Smooth muscle cell (in vitro differentiated cells): ENCODE results near the gene GP1BB. TPM values are rescaled to one million over a fixed set of nuclear protein-coding genes. Genes with fewer than 3 reads are reported as not detected.

Experiments used
- DNase-seq: peaks from one replicate; lab custom pipeline; 2025; ENCODE audit not compliant: unreplicated experiment; lab: John Stamatoyannopoulos, UW
- H2AFZ ChIP-seq: fragments of 200-600 bp; sonication (generic); 2 replicates; pipeline ENCODE4 v1.6.0; 2016; ENCODE audit warnings: antibody characterized with exemption, low read depth, mild to moderate bottlenecking
- H3F3A ChIP-seq: fragments of 200-600 bp; sonication (generic); 2 replicates; pipeline ENCODE4 v1.6.0; 2017; ENCODE audit warnings: antibody characterized with exemption, low read depth
- H3K27ac ChIP-seq: fragments of 200-600 bp; sonication (generic); 2 replicates; pipeline ENCODE4 v1.5.1; 2016; ENCODE audit warnings: low read depth, mild to moderate bottlenecking
- H3K27me3 ChIP-seq: fragments of 200-600 bp; sonication (generic); 2 replicates; pipeline ENCODE4 v1.6.1; 2016; ENCODE audit warnings: low read depth, mild to moderate bottlenecking
- H3K36me3 ChIP-seq: fragments of 200-600 bp; sonication (generic); 2 replicates; pipeline ENCODE4 v1.5.1; 2016; ENCODE audit warnings: low read depth
- H3K4me1 ChIP-seq: fragments of 200-600 bp; sonication (generic); 2 replicates; pipeline ENCODE4 v1.5.1; 2016; ENCODE audit warnings: low read depth
- H3K4me2 ChIP-seq: fragments of 200-600 bp; sonication (generic); 2 replicates; pipeline ENCODE4 v1.6.0; 2016; ENCODE audit warnings: mild to moderate bottlenecking
- H3K4me3 ChIP-seq: fragments of 200-600 bp; sonication (generic); 2 replicates; pipeline ENCODE4 v1.5.1; 2016; ENCODE audit warnings: mild to moderate bottlenecking
- H3K79me2 ChIP-seq: fragments of 200-600 bp; sonication (generic); 2 replicates; pipeline ENCODE4 v1.6.0; 2016; ENCODE audit warnings: low read depth, mild to moderate bottlenecking
- H3K9ac ChIP-seq: fragments of 200-600 bp; sonication (generic); 2 replicates; pipeline ENCODE4 v1.6.0; 2016; ENCODE audit warnings: low read depth
- H3K9me3 ChIP-seq: fragments of 200-600 bp; sonication (generic); replicated peaks from 2 replicates; pipeline ENCODE4 v1.5.1; 2016; ENCODE audit warnings: low read depth
- H4K20me1 ChIP-seq: fragments of 200-600 bp; sonication (generic); 2 replicates; pipeline ENCODE4 v1.6.0; 2016; ENCODE audit warnings: low read depth
- WGBS: methylation state at CpG from one replicate; pipeline ENCODE4 v1.1.7; 2016; ENCODE audit warnings: low lambda C conversion rate; 5-methylcytosine and 5-hydroxymethylcytosine counted together
- polyA plus RNA-seq: library from polyadenylated mRNA; unstranded; fragments of >200 nt; fragmentation: Nextera tagmentation; extraction: Ambion mirVana; gene quantifications from 2 replicates; pipeline ENCODE4 v1.2.1, GENCODE V29; 2016
- total RNA-seq: library from RNA; depleted of rRNA; stranded (reverse); fragments of >200 nt; gene quantifications from 2 replicates; pipeline ENCODE4 v1.2.3, GENCODE V29; 2014
- TF ChIP-seq, protein P1 (sequence below): fragments of 200-600 bp; sonication (generic); IDR thresholded peaks from 2 replicates; pipeline ENCODE4 v1.5.1; 2017; ENCODE audit warnings: borderline replicate concordance, mild to moderate bottlenecking, antibody characterized with exemption; ENCODE audit not compliant: insufficient read depth, poor library complexity, severe bottlenecking

The GP1BB gene
- total and polyA plus RNA-seq, 2 experiments from 2014 or later, result 0.94 to 9.7 TPM

GRCh38 chr22:19747551-19747950, 24.2 kb downstream of the GP1BB start:
- 91% methylated on average over 10 of the region's 12 CpGs for WGBS
- TF ChIP-seq, protein P1, sequence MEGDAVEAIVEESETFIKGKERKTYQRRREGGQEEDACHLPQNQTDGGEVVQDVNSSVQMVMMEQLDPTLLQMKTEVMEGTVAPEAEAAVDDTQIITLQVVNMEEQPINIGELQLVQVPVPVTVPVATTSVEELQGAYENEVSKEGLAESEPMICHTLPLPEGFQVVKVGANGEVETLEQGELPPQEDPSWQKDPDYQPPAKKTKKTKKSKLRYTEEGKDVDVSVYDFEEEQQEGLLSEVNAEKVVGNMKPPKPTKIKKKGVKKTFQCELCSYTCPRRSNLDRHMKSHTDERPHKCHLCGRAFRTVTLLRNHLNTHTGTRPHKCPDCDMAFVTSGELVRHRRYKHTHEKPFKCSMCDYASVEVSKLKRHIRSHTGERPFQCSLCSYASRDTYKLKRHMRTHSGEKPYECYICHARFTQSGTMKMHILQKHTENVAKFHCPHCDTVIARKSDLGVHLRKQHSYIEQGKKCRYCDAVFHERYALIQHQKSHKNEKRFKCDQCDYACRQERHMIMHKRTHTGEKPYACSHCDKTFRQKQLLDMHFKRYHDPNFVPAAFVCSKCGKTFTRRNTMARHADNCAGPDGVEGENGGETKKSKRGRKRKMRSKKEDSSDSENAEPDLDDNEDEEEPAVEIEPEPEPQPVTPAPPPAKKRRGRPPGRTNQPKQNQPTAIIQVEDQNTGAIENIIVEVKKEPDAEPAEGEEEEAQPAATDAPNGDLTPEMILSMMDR, result no peak
- no peak for DNase-seq

GRCh38 chr22:19748139-19748538, 24.8 kb downstream of the GP1BB start:
- H3K27me3 ChIP-seq, result peaks cover 14% of the 10 kb centered on the region
- H3K4me3 ChIP-seq, result no peak overlapping the region

More at GRCh38 chr22:19747551-19747950, 24.2 kb downstream of the GP1BB start:
- Histone ChIP-seq H3F3A (no peaks in the 10 kb centered on the region), H3K9ac (no peak overlapping the region), H3K36me3 (no peaks in the 10 kb centered on the region), H3K79me2 (no peaks in the 10 kb centered on the region), H3K9me3 (no peaks in the 10 kb centered on the region), H2AFZ (no peak overlapping the region), H4K20me1 (no peaks in the 10 kb centered on the region), H3K27ac (no peak overlapping the region), H3K4me2 (no peak overlapping the region), H3K27me3 (peaks cover 8% of the 10 kb centered on the region), H3K4me3 (no peak overlapping the region), H3K4me1 (peaks cover 5% of the 10 kb centered on the region)

DNA sequence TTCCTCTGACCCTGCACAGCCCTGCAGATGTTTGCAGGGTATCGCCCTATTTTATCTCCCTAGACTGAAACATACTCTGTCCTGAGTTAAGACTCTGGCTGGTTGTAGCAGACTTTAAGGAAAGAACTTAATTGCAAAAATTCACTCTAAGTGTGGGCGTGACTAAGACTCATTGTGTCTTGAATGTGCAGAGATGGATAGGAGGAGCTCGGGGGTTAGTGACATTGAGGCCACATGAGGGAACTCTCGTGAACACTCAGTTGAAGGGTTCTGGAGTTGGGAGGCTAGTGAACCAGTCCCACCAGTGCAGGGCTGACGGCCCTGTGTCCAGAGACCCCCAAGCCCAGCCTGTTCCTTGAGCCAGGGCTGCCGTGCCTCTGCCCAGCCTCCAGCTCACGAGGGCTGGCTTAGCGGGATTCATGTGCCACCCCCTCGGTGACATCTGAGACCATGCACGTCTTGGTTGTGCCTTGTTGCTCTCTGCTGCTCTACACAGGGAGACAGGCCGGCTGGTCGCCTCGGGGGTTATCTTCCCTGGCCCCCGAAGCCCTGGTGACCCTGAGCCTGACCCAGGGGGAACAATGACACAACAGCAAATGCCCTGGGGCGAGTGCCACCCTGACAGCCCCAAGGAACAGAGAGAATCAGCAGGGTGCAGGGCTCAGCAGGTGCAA, 25.8 kb downstream of the GP1BB start:
- H3F3A ChIP-seq, result no peaks in the 10 kb centered on the region
- H3K27ac ChIP-seq, result no peak overlapping the region
- no peak overlapping the region for H3K9ac ChIP-seq
- H3K36me3 ChIP-seq, result no peaks in the 10 kb centered on the region
- 80% methylated on average over 15 of the region's 15 CpGs for WGBS
- TF ChIP-seq, protein P1, result no peak
- H3K4me1 ChIP-seq, result peaks cover 5% of the 10 kb centered on the region
- no peak overlapping the region for H3K4me3 ChIP-seq
- H4K20me1 ChIP-seq, result no peaks in the 10 kb centered on the region
- H3K27me3 ChIP-seq, result peaks cover 24% of the 10 kb centered on the region
- no peak overlapping the region for H3K4me2 ChIP-seq
- no peak for DNase-seq
- no peak overlapping the region for H2AFZ ChIP-seq
- no peaks in the 10 kb centered on the region for H3K79me2 ChIP-seq
- no peaks in the 10 kb centered on the region for H3K9me3 ChIP-seq

More at GRCh38 chr22:19748139-19748538, 24.8 kb downstream of the GP1BB start:
- H3K4me2 ChIP-seq, result no peak overlapping the region
- no peak for DNase-seq
- no peaks in the 10 kb centered on the region for H3F3A ChIP-seq
- no peaks in the 10 kb centered on the region for H3K79me2 ChIP-seq
- H3K9me3 ChIP-seq, result no peaks in the 10 kb centered on the region
- no peak overlapping the region for H3K9ac ChIP-seq
- TF ChIP-seq, protein P1, result no peak
- H2AFZ ChIP-seq, result no peak overlapping the region
- no peaks in the 10 kb centered on the region for H4K20me1 ChIP-seq
- 85% methylated on average over 4 of the region's 4 CpGs for WGBS
- no peak overlapping the region for H3K27ac ChIP-seq
- H3K36me3 ChIP-seq, result no peaks in the 10 kb centered on the region
- peaks cover 5% of the 10 kb centered on the region for H3K4me1 ChIP-seq

DNA sequence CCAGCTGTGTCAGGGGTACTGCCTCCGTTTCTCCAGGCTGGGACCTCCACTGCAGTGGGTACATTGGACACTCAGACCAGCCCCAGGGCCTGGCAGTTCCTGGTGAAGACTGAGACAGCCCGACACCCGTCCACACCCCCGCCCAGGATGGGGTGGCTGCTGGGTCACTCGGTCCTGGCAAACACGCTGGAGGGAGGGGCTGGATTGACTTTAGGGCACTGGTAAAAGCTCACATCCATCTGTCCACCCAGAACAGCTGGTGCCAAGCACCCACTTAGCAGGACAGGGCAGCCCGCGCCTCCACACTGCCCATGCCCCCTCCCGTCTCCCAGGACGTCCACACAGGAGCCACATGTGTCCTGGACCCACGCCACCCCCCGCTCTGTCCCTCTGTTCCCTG, 26.5 kb downstream of the GP1BB start:
- Histone ChIP-seq H3K4me2 (no peak overlapping the region), H4K20me1 (no peaks in the 10 kb centered on the region), H3K4me1 (peaks cover 6% of the 10 kb centered on the region), H3K36me3 (no peaks in the 10 kb centered on the region), H3K9me3 (no peaks in the 10 kb centered on the region), H3K9ac (no peak overlapping the region), H3K27ac (no peak overlapping the region), H3K4me3 (no peak overlapping the region), H2AFZ (no peak overlapping the region), H3K27me3 (peaks cover 31% of the 10 kb centered on the region), H3K79me2 (no peaks in the 10 kb centered on the region), H3F3A (no peaks in the 10 kb centered on the region)
- TF ChIP-seq, protein P1, result no peak
- 93% methylated on average over 12 of the region's 12 CpGs for WGBS
- no peak for DNase-seq
